NCI-H1092 (cell line): ENCODE data around the gene PKIG.

ENCODE experiments used
- DNase-seq: peaks from one replicate; lab custom pipeline; 2025; lab: John Stamatoyannopoulos, UW

The PKIG gene

DNA sequence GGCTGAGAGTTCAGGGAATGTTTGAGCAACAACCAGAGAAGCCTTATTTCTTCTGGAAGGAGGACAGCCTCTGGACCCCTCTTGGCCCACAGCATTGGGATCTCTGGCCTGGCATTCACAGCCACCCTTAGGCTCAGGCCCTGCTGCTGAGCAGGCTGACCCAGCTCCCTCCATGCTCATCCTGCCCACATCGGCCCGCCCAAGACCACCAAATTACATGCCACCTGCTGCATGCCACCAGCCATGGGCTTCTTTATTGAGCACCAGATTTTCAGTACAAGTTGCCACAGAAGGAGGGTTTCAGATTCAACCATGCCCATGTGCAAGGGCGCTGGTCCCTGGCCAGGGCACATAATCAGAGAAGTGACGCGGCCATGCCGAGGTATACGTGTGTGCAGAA is 36.9 kb downstream of the PKIG start:
- no peak for DNase-seq

- DNase-seq, result no peak
Observed at GRCh38 chr20:44620030-44620429, 37.7 kb downstream of the PKIG start.

DNA sequence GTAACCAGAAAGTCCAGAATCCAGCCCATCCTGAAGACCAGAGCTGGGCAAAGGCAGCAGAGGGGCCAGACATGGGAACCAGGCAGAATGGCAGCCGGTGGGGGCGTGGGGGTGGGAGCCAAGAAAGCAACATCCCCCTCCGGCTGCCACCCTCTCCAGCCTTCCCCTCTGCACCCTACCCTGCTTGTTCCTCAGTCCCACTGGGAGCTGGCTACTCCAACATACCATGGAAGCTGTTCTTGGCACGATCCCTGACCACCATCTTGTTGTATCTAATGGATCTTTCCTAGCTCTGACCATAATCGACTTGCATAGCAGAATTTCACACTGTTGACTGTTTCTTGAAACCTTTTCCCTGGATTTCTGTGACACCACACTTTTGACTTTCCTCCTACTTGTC is 38.9 kb downstream of the PKIG start:
- DNase-seq, result no peak

DNA sequence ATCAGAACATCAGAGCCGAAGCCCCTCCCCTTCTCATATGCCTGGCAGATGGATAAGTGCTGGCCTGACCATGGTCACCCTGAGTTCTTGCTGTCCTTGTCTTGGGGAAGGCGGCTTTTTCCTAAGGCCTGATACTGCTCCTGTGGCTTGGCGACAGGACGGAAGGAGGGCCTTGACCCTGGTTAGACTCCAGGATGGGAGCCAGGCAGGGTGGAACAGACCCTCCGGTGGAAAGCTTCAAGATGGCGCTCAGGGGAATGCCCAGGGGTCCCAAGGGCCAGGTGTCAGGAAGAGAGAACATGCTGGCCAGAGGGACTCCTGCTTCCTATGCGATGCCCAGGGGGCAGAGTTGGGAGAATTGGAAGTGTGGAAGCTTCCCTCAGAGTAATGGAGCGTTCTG is 39.6 kb downstream of the PKIG start:
- DNase-seq, result no peak

GRCh38 chr20:44622501-44623270 is 40.3 kb downstream of the PKIG start:
- no peak for DNase-seq

- DNase-seq, result no peak
Observed at GRCh38 chr20:44624152-44624551, 41.8 kb downstream of the PKIG start.

DNA sequence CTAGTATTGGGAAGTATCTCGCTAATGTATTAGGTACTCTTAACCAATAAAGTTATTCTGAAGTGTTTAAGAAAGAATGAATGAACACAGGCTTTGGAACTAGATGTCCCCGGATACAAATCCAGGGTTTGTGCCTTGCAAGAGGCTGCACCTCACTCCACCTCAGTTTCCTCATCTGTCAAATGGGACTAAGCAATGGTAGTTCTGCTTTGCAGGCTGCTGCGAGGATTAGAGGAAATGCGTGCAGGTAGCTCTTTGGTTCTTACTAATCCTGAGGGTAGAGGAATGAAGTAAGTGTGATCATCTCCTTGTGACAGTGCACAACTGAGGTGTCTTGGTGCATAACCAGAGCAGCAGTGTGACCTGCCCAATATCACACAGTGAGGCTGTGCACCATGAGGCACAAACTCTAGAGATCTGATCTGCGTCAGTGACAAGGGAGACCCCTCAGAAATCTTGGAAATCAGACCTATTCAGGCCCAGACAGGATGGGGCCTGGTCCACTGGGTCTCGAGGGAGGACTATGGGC is 42.4 kb downstream of the PKIG start:
- no peak for DNase-seq

DNA sequence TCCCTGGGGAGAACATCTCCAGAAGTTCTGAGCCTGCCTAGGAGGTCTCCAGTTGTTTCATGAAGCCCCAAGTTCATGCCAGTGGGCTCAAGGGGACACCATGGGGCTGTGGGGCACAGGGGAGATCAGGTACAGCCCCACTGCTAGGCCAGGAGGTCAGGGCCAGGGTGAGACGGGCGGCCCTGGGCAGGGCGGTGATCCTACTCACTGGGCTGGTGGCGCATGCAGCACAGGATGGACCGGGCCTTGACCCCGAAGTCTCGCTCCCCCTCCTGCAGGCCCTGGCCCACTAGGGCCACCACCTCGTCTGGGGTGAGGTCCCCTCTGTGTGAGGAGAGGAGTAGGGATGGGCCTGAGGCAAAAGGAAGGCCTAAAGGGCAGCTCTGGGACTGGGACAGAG is 43.0 kb downstream of the PKIG start:
- DNase-seq, result no peak

DNA sequence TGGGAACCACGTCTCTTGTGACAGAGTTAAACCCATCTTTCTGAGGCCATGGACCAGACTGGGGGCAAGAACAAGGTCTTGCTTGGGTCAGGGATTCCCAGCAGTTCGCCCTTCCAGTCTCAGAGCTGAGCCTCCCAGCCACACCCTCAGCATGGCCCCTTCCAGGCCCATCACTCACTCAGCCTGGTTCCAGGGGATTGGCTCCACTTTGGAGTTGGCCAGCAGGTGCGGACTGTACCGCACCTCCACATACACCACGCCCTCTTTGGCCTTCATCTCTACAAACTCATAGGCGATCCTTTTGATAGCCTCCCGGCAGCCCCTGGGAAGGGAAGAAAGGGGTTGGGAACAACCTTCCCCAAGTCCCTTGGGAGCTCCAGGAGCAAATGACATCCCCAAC is 43.9 kb downstream of the PKIG start:
- DNase-seq, result no peak

DNA sequence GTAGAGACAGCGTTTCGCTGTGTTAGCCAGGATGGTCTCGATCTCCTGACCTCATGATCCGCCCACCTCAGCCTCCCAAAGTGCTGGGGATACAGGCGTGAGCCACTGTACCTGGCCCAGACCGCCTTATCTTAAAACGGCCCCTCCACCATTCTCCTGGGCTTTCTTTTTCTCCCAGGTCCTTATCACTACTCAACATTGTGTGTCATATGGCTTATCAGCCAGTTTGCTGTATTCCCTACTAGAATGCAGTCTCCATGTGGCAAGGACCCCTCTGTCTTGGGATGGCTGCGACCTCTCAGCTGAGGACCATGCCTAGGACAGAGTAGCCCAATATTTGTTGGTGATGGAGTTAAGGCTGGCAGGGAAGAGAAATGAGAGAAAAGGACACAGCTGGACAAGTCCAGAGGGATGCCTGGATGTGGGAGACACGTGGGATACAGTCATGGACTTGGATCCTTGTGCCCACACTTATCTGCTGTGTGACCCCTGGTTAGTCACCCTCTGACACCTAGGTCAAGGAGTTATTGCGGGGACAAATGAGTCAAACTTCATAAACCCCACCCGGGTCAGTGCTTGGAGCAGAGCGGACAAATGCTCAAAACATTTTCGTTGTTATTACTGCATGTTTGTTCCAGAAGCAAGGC is 45.1 kb downstream of the PKIG start:
- no peak for DNase-seq

- DNase-seq, result no peak
Observed at GRCh38 chr20:44629017-44629385, 46.6 kb downstream of the PKIG start.

GRCh38 chr20:44629542-44629941 is 47.2 kb downstream of the PKIG start:
- no peak for DNase-seq

- DNase-seq, result no peak
Observed at GRCh38 chr20:44630297-44630696, 47.9 kb downstream of the PKIG start.

GRCh38 chr20:44632103-44632752 is 49.8 kb downstream of the PKIG start:
- DNase-seq, result no peak

DNA sequence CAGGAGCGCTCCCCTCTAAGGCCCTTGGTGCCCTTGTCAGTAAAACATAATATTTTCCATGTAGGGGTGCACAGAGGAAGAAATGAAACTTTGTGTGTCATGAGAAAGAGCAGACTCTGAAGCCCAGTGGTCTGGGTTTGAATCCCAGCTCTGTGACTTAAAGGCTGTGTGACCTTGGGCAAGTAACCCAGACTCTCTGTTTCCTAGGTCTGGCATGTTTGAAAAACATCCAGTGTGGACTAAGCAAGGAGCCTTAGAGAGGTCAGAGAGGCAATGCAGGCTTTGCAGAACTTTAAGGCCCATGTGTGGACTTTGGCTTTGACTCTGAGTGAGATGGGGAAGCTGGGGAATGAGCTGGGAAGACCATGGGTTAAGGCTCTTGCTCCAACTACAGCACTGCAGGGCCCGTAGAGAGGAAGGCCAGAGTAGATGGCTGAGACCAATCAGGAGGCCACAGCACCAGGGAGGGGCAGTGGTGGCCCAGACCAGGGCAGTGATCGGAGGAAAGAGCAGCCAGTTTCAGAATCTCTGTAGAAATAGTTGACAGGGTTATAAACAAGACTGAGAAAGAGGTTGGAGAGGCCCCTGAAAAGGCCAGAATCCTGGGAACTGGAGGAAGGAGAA is 50.9 kb downstream of the PKIG start:
- DNase-seq, result no peak

- DNase-seq, result no peak
Observed at GRCh38 chr20:44633872-44634600, 51.7 kb downstream of the PKIG start.

GRCh38 chr20:44635877-44636276 is 53.5 kb downstream of the PKIG start:
- DNase-seq, result no peak

- no peak for DNase-seq
Observed at GRCh38 chr20:44637042-44637441, 54.7 kb downstream of the PKIG start.

DNA sequence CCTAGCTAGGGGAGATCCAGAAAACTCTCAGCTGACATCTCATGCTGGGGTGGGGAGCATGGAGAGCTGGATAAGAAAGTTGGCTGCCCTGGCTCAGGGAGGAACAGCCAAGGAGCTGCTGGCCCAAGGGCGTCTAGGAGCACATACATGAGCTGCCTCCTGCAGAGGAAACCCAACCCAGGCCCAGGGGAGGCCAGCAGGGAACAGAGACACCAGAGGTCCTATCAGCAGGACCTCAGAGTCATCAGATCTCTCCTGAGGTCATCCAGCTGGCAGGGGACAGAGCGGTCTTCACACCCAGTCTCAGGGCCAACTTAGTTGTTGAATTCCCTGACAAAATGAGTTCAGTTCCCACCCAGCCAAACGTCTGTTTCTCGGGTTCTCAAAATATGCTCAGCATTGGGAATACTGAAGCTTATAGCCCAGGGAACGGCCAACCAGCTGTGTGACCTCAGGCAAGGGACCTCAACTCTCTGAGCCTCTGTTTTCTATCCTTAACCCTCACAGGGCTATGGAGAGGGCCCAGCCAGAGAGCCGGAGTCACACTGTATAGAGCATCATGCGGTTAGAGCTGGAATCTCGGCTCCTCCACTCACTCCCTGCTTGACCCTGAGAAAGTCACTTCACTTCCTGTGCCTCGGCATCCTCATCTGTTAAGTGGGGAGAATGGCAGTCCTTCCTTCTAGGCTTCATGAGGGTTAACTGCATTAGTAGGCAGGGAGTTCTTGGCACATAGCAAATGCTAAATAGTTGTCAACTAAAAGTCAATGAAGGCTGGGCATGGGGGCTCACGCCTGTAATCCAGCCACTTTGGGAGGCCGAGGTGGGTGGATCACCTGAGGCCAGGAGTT is 55.4 kb downstream of the PKIG start:
- DNase-seq, result no peak

DNA sequence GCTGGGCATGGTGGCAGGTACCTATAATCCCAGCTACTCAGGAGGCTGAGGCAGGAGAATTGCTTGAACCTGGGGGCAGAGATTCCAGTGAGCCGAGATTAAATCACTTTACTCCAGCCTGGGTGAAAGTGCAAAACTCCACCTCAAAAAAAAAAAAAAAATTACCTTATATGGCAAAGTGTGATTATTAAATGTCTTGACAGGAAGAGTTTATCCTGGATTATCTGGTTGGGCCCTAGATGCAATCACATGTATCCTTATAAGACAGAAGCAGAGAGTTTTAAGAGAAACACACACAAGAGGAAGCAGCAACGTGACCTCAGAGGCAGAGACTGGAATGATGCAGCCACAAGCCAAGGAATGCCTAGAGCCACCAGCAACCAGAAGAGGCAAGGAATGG is 58.1 kb downstream of the PKIG start:
- no peak for DNase-seq

DNA sequence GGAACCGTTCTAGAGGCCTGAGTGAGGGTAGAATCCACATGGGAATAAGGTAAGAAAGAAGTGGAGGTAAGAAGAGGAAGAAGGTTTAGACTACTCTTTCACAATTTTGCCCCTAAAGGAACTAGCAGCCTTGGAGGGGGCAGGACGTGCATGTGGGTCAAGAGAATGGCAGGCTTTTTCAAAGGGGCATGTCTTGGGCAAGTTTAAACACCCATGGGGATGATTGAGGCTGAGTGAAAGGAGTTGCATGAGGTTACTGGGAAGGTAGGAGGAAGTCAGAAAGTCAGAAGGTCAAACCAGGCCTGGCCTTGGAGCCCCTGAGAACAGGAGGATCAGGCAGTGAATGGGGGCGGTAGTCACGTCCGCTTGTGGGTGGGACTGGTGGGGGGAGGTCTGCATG is 58.9 kb downstream of the PKIG start:
- DNase-seq, result no peak
